PC-3 (cell line): ENCODE measurements around the gene CYP4F3. TPM values are rescaled to one million over a fixed set of nuclear protein-coding genes. Genes with fewer than 3 reads are reported as not detected.

ENCODE experiments used
- ATAC-seq: fragments of 200-7000 bp; cut with Tn5 transposase; 2 replicates; pipeline ENCODE4 v1.9.1; 2020; ENCODE audit warnings: mild to moderate bottlenecking, moderate library complexity
- BruUV-seq: library from RNA; stranded (reverse); fragments of 400-500 nt; replicated peaks from 2 replicates; lab custom pipeline; 2021; lab: Mats Ljungman, UMichigan
- CTCF ChIA-PET: fragments of 300-600 bp; sonication (Branson Sonifier 250); formaldehyde crosslinking; loops from one replicate; lab custom pipeline; 2022; ENCODE audit warnings: antibody characterized with exemption; lab: Charles Lee
- POLR2A ChIA-PET: fragments of 300-600 bp; sonication (Branson Sonifier 250); formaldehyde crosslinking; loops from one replicate; lab custom pipeline; 2022; ENCODE audit warnings: antibody characterized with exemption; ENCODE audit not compliant: unreplicated experiment; lab: Charles Lee
- DNase-seq: peaks from one replicate; pipeline ENCODE4 v3.0.0-alpha.2; 2015
- H2AFZ ChIP-seq: fragments of 300-600 bp; sonication (generic); 2 replicates; pipeline ENCODE4 v1.6.0; 2016; ENCODE audit warnings: antibody characterized with exemption, low read length
- H3F3A ChIP-seq: fragments of 300-600 bp; sonication (generic); one replicate; pipeline ENCODE4 v1.6.0; 2017; ENCODE audit warnings: antibody characterized with exemption, low read length, control low read depth, mild to moderate bottlenecking; ENCODE audit not compliant: unreplicated experiment
- H3K27ac ChIP-seq: fragments of 300-600 bp; sonication (generic); 2 replicates; pipeline ENCODE4 v1.5.1; 2016; ENCODE audit warnings: mild to moderate bottlenecking, low read length
- H3K27me3 ChIP-seq: fragments of 300-600 bp; sonication (generic); 2 replicates; pipeline ENCODE4 v1.6.1; 2016; ENCODE audit warnings: low read length, mixed read lengths
- H3K36me3 ChIP-seq: fragments of 300-600 bp; sonication (generic); 2 replicates; pipeline ENCODE4 v1.6.1; 2016; ENCODE audit warnings: low read depth, mixed run types, low read length, mixed read lengths
- H3K4me1 ChIP-seq: fragments of 300-600 bp; sonication (generic); 2 replicates; pipeline ENCODE4 v1.5.1; 2016; ENCODE audit warnings: low read length; ENCODE audit not compliant: insufficient read depth
- H3K4me2 ChIP-seq: fragments of 300-600 bp; sonication (generic); 2 replicates; pipeline ENCODE4 v1.6.0; 2016; ENCODE audit warnings: low read length
- H3K4me3 ChIP-seq: fragments of 300-600 bp; sonication (generic); 2 replicates; pipeline ENCODE4 v1.5.1; 2016; ENCODE audit warnings: mild to moderate bottlenecking, low read length, mixed read lengths
- H3K79me2 ChIP-seq: fragments of 300-600 bp; sonication (generic); 2 replicates; pipeline ENCODE4 v1.6.1; 2017; ENCODE audit warnings: low read length, mixed read lengths
- H3K9ac ChIP-seq: fragments of 300-600 bp; sonication (generic); 2 replicates; pipeline ENCODE4 v1.6.0; 2016; ENCODE audit warnings: mild to moderate bottlenecking, low read length
- H3K9me2 ChIP-seq: fragments of 300-600 bp; sonication (generic); replicated peaks from 2 replicates; pipeline ENCODE4 v1.6.1; 2016; ENCODE audit warnings: mixed run types, low read length, mixed read lengths
- H3K9me3 ChIP-seq: fragments of 300-600 bp; sonication (generic); 2 replicates; pipeline ENCODE4 v1.6.1; 2016; ENCODE audit warnings: low read length, mixed read lengths
- H4K20me1 ChIP-seq: fragments of 300-600 bp; sonication (generic); 2 replicates; pipeline ENCODE4 v1.6.1; 2016; ENCODE audit warnings: low read length, mixed read lengths
- EZH2 ChIP-seq: fragments of 300-600 bp; sonication (generic); IDR thresholded peaks from one replicate; pipeline ENCODE4 v1.6.1; 2017; ENCODE audit warnings: antibody characterized with exemption, mild to moderate bottlenecking, low read length; ENCODE audit not compliant: unreplicated experiment
- EZH2phosphoT487 ChIP-seq: fragments of 300-600 bp; sonication (generic); IDR thresholded peaks from 2 replicates; pipeline ENCODE4 v1.6.1; 2018; ENCODE audit warnings: mild to moderate bottlenecking, antibody characterized with exemption, low read length, borderline replicate concordance
- intact Hi-C: fragments of 100-400 bp; cut with micrococcal nuclease; formaldehyde crosslinking; loops from 2 replicates; pipeline ENCODE4 v1.9.0; 2023
- total RNA-seq: library from RNA; depleted of rRNA; stranded (reverse); fragments of >200 nt; gene quantifications from 2 replicates; pipeline ENCODE4 v1.2.3, GENCODE V29; 2014
- TF ChIP-seq, protein P1 (sequence below): fragments of 300-600 bp; sonication (generic); conservative IDR thresholded peaks from 2 replicates; pipeline ENCODE4 v1.5.1; 2017; ENCODE audit warnings: antibody characterized with exemption, low read depth, mild to moderate bottlenecking, low read length

CYP4F3 gene
- total RNA-seq, 1 experiment from 2014 or later: not detected

DNA sequence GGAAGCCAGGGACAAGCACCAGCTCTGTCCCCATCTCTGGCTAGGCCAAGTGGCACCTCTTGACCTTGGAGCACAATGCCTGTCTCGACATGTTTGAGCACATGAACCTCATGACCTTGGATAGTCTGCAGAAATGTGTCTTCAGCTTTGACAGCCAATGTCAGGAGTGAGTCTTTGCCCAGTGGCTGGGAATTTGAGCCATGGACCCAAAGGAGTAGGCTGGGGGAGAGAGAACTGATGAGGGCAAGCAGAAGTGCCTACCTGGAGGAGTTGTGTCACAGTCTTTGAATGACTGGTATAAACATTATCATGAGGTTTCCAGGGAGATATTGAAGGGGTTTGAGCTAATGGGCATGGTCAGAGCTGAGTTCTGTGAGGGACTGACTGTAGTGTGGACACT, 25.5 kb downstream of the CYP4F3 start:
- Histone ChIP-seq H3K9me3 (no peaks in the 10 kb centered on the region), H3K4me1 (no peaks in the 10 kb centered on the region), H3K4me3 (no peak overlapping the region), H2AFZ (no peak overlapping the region), H3K27me3 (no peaks in the 10 kb centered on the region), H3K9ac (no peak overlapping the region), H3K9me2 (no peaks in the 10 kb centered on the region), H3K79me2 (no peaks in the 10 kb centered on the region), H3K36me3 (no peaks in the 10 kb centered on the region), H4K20me1 (no peaks in the 10 kb centered on the region), H3K4me2 (no peak overlapping the region), H3F3A (no peaks in the 10 kb centered on the region), H3K27ac (no peak overlapping the region)
- no peak for ATAC-seq
- ChIA-PET POLR2A (no interaction called here), CTCF (no interaction called here)
- intact Hi-C loops: no loop called here
- no TSS peak for BruUV-seq
- no peak for DNase-seq
- TF ChIP-seq EZH2phosphoT487 (no peak), EZH2 (no peak)
- TF ChIP-seq, protein P1, sequence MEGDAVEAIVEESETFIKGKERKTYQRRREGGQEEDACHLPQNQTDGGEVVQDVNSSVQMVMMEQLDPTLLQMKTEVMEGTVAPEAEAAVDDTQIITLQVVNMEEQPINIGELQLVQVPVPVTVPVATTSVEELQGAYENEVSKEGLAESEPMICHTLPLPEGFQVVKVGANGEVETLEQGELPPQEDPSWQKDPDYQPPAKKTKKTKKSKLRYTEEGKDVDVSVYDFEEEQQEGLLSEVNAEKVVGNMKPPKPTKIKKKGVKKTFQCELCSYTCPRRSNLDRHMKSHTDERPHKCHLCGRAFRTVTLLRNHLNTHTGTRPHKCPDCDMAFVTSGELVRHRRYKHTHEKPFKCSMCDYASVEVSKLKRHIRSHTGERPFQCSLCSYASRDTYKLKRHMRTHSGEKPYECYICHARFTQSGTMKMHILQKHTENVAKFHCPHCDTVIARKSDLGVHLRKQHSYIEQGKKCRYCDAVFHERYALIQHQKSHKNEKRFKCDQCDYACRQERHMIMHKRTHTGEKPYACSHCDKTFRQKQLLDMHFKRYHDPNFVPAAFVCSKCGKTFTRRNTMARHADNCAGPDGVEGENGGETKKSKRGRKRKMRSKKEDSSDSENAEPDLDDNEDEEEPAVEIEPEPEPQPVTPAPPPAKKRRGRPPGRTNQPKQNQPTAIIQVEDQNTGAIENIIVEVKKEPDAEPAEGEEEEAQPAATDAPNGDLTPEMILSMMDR: no peak

DNA sequence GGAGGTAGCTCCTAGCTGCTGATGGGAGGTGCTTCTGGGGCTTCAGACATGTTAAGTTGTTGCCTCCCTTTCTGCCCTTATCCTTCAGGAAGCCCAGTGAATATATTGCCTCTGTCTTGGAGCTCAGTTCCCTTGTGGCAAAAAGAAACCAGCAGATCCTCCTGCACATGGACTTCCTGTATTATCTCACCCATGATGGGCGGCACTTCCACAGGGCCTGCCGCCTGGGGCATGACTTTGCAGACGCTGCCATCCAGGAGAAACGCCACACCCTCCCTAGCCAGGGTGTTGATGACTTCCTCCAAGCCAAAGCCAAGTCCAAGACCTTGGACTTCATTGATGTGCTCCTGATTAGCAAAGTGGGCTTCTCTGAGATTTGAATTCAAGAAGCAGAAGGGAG, 26.2 kb downstream of the CYP4F3 start:
- Histone ChIP-seq H3K4me2 (no peak overlapping the region), H3K4me1 (no peaks in the 10 kb centered on the region), H3K79me2 (no peaks in the 10 kb centered on the region), H3K9me2 (no peaks in the 10 kb centered on the region), H3K27ac (no peak overlapping the region), H3K4me3 (no peak overlapping the region), H3F3A (no peaks in the 10 kb centered on the region), H3K27me3 (no peaks in the 10 kb centered on the region), H4K20me1 (no peaks in the 10 kb centered on the region), H2AFZ (no peak overlapping the region), H3K9ac (no peak overlapping the region), H3K36me3 (no peaks in the 10 kb centered on the region), H3K9me3 (no peaks in the 10 kb centered on the region)
- POLR2A ChIA-PET: no interaction called here
- CTCF ChIA-PET: no interaction called here
- intact Hi-C loops: no loop called here
- DNase-seq (no peak), ATAC-seq (no peak)
- no TSS peak for BruUV-seq
- TF ChIP-seq, protein P1: no peak
- no peak for TF ChIP-seq EZH2
- TF ChIP-seq EZH2phosphoT487: no peak

DNA sequence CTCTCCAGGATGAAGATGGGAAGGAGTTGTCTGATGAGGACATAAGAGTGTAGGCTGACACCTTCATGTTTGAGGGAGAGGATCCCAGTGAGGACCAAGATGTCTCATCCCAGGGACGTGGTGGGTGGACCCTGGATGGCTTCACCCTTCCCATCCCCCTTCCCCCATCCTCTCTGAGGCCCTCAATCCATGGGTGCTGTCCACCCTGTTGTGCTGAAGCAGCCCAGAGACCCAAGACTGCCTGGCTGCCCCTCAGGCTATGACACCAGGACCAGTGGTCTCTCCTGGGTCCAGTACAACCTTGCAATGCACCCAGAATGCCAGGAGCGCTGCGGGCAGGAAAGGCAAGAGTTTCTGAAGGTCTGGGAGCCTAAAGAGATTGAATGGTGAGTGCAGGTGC, 28.7 kb downstream of the CYP4F3 start:
- ATAC-seq (no peak), DNase-seq (no peak)
- Histone ChIP-seq H4K20me1 (no peaks in the 10 kb centered on the region), H3K9ac (no peak overlapping the region), H3K4me1 (peaks cover 7% of the 10 kb centered on the region; the same call in 1 of the 2 replicates), H3F3A (no peaks in the 10 kb centered on the region), H3K27me3 (no peaks in the 10 kb centered on the region), H3K36me3 (no peaks in the 10 kb centered on the region), H3K9me2 (no peaks in the 10 kb centered on the region), H3K79me2 (no peaks in the 10 kb centered on the region), H3K4me2 (no peak overlapping the region), H2AFZ (no peak overlapping the region), H3K4me3 (no peak overlapping the region), H3K27ac (no peak overlapping the region), H3K9me3 (no peaks in the 10 kb centered on the region)
- CTCF ChIA-PET: no interaction called here
- POLR2A ChIA-PET: no interaction called here
- TF ChIP-seq, protein P1: no peak
- TF ChIP-seq EZH2phosphoT487 (no peak), EZH2 (no peak)
- intact Hi-C loops: no loop called here
- no TSS peak for BruUV-seq
